CD1c-positive myeloid dendritic cell (primary cell): Measurements from ENCODE around the gene TRABD2B.

Experiments used
- DNase-seq: peaks from one replicate; pipeline ENCODE4 v3.0.0-alpha.2; 2016; ENCODE audit errors: extremely low spot score

TRABD2B gene

DNA sequence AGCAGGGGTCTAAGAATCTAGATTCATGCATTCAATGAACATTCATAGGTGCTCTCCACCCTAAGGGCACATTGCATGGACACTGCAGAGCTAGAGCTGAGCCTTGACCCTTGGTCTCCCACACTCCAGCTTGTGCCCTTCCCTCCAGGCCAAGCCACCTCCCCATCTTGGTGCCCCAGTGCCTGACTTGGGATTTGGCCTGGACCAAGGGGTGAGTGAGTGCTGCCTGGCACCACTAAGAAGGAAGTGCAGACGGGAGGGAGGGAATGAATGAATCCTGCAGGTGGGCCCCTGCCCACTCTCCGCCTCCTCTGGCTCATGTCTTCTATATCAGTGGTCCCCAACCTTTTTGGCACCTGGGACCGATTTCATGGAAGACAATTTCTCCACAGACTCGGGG lies 146.7 kb downstream of the TRABD2B start:
- no peak for DNase-seq

DNA sequence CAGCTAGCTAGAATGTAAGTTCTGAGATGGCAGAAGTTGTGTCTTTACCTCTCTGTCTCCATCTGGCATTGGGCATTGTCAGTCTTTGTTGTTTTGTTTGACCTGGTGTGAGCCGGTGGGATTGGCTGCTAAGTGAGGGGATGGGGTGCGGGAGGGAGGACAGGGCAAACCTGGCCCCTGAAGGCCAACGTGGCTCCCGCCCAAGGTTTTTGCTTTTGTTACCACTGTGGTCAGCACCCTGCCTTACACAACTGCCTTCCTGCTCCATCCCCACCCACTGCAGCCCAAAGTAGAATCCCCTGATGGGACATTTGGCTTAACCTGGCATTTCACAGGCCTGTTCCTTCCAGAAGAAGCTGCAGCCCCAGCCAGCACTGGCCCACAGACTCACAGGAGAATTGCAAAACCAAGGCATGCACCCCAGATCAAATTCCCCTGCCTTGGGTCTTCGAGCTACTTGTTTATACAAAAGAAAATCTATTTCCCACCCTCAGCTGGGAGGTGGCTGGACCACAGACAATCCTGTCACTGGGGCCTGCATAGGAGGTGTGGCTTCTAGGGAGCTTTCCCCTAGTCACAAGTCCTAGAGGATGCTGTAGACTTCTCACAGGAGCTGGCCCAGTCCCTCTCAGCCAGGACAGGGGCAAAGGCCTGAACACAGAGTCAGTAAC lies 147.5 kb downstream of the TRABD2B start:
- DNase-seq: no peak

- DNase-seq: no peak
These were observed 148.1 kb downstream of the TRABD2B start for GRCh38 chr1:47849005-47849521.

GRCh38 chr1:47847763-47848162 lies 149.4 kb downstream of the TRABD2B start:
- DNase-seq: no peak

DNA sequence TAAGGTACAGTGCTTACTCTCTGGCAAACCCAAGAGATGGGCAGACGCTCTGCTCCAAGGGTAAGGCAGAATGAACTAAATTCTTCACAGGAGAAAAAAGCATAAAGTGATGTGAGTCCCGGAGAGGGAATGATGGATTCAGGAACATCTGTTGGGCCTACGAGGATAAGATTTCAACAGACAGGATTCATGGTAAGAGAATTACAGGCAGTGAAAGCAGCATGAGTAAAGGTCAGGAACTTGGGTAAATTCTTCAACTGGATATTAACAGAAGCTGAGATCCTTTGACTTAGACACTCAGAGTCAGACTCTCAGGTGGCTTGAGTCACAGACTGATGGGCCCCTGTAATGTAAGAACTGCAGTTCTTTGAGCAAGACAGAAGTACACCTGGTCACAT lies 152.6 kb downstream of the TRABD2B start:
- DNase-seq: no peak

DNA sequence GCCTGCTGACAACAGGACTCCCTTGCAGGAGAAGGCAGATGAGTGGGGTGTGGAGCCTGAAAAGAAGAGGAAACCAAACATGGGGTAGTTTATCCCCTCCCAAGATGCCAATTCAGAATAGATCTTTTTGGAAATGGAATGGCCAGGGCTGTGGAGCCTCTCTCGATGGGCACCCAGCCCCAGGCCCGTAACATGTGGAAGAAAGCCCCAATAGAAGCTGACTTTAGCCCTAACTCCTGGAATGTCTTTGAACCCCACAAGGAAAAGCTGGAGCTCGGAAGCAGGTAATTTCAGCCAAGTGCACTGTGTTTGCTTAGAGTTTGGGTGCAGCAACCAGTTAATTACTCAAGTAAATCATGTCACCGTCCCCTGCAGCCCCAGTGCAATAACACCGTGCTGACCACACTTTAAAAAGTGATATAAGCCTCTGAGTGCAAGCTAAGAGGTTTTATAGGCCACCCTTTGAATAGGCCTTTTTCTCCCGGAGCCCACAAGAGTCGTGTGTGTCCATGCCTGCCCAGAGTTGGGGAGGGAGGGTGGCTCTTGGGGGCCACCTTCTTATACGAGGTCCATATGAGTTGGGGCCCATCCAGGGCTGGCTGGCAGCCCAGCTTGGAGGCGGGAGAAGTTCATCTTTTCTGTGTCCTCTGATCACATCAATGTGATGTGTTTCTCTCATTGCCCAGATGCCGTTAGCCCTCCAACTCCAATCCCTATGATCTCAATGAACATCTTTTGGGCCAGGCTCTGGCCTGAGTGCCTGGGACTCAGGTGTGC lies 153.2 kb downstream of the TRABD2B start:
- DNase-seq: no peak

DNA sequence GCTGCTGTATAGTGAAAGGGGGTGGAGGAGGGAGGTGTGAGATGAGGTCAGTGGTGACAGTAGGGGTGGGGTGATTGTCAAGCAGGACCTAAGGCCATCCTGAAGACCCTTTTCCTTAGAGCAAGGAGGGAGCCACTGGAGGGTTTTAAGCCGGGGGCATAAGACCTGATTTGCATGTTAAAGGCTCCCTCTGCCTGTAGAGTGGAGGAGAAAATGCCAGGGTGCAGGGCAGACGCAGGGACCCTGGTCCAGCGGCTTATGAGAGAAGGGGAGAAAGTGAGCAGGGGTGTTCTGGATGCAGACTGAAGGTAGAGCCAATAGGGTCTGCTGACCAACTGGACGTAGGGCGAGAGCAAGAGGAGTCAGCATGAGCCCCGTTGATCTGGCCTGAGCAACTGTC lies 154.1 kb downstream of the TRABD2B start:
- DNase-seq: no peak

- DNase-seq: no peak
These were observed 154.8 kb downstream of the TRABD2B start for GRCh38 chr1:47842228-47842919.

DNA sequence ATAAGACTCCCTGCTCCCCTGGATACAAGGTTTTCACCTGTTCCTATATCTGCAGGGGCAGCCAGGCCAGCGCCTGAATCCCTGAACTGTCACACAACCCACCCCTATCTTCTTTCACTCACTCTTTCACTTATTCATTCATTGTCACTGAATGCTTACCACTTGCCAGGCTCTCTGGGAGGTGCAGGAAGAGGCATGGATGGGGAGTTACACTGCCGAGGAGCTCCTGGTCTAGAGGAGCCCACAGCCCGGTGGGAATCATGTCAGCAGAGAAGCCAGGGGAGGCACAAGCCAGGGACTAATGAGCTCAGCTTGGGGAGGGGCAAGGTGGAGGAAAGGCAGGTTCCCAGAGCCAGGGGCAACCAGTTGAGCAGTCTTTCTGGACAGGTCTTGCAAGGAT lies 155.8 kb downstream of the TRABD2B start:
- no peak for DNase-seq

DNA sequence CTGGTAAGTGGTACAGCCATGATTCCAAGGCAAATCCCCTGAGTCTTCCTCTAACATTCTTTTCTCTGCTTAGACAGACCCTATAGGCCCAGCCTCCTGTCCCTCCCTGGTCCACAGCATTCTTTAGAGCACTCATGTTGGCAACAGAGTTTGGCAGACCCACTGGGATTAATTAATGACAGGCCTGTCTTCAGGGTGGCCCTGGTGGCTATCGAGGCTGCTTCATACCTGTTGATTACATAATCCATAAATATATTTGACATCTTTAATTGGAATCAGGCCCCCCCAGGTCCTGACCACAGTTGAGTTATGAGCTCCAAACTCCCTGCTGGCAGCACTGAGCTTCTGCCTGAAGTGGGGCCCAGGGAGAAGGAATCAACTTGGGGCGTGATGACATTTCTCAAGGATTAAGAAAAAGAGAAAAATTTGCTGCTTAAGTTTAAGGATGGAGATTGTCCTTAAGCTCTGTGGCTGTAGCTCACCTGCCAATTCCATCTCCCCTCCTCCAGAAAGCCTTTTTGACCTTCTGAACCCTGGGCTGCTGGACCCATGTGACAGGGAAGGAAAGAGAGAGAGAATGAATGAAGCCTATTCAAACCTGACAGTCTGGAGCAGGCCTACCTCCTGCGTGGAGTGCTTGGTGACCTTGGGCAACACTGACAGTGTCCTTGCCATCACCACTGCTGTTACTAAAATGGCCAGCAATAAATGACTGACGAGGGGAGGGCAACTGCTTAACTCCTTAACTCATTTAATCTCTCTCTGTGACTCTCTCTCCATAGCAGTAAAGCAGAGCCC lies 156.6 kb downstream of the TRABD2B start:
- DNase-seq: no peak

- DNase-seq: no peak
These were observed 157.8 kb downstream of the TRABD2B start for GRCh38 chr1:47839433-47839760.

- DNase-seq: no peak
These were observed 158.4 kb downstream of the TRABD2B start for GRCh38 chr1:47838562-47839432.

DNA sequence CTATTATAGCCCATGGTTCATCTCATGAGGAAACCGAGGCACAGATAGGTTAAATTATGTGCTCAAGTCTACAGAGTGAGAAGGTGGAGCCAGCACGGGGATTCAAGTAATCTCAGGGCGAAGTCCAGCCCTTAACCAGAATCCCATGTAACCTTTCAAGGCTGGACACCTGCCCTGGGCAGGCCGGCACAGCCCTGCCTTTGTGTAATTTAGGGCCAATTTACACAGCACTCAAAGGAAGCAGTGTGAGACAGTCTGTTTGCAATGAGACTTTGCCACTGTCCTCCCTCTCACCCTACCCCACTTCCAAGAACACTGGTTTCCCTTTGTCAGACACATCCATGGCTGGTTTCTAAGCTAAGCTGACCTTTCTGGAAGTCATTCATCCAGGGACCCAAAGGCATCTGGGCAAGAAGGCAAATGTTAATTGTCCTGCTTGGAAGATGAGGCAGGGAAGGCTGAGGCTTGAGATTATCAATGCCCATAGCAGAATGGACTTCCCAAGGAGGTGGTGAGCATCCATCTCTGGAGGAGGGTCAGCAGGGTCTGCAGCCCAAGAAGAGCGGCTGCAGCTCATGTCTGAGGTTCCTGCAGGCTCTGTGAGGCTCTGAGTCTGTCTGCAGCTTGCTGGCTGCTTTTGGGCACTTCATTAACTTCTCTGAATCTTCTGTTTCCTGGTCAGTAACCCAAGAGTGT lies 159.2 kb downstream of the TRABD2B start:
- no peak for DNase-seq

DNA sequence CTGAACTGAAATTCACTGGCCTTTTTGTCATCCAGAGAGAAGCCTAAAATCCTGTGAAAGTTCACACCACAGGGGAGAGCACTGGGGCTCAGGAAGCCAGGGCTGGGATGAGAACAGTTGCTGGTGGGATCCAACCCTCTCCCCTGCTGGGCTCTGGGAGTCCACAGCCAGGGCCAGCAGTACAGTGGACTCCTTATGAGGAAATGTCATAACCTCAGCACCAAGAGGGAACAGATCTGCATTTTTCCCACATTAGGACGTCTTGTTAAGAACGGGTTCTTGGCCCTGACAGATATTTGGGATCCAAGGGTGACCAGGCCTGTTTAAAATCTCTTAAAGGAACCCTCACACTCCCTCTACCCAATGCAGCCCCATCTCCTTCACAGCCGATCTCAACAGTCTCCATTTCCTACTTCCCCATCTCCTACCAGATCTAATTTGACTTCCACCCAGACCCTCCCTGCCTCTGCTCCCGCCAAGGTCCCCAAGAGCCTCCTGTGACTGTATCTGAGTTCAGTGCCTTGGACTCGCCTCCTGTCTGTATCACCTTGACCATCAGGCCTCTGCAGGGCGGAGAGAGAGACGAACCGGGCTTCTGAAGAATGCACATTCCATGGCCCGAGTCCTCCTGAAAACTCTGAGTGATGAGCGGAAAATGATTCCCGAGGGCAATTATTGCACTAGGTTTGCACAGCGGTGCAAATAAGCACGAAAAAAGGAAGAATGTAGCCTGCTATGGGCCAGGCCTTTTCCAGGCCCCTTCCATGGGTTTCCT lies 159.9 kb downstream of the TRABD2B start:
- DNase-seq: no peak

DNA sequence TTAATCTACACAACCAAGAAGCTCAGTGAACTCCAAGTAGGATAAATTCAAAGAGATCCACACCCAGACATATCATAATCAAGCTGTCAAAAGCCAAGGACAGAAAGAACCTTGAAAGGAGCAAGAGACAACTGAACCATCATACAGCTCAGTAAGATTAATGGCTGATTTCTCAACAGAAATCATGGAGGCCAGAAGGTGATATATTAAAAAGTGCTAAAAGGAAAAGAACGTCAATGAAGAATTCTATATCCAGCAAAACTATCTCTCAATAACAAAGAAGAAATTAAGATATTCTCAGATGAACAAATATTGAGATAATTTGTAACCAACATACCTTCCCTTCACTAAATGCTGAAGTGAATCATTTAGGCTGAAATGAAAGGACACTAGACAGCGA lies 161.8 kb downstream of the TRABD2B start:
- no peak for DNase-seq

DNA sequence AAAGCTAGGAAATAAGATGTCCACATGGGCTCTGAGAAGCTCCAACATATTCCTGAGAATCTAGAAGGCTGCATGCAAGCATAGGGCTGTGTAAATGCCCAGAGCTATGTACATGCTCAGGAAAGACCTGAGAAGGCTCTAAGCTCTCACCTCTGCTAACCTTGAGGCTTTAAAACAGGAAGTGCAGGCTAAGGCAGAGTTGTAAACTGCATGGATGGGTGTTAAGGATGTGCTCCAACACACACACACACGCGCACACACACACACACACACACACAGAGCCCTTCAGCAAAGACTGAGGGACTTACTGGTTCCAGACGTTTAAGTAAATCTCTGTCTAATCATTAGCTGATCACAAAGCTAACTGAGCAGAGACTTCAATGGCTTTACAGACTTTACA lies 162.9 kb downstream of the TRABD2B start:
- DNase-seq: no peak

- DNase-seq: no peak
These were observed 166.4 kb downstream of the TRABD2B start for GRCh38 chr1:47830641-47831333.

DNA sequence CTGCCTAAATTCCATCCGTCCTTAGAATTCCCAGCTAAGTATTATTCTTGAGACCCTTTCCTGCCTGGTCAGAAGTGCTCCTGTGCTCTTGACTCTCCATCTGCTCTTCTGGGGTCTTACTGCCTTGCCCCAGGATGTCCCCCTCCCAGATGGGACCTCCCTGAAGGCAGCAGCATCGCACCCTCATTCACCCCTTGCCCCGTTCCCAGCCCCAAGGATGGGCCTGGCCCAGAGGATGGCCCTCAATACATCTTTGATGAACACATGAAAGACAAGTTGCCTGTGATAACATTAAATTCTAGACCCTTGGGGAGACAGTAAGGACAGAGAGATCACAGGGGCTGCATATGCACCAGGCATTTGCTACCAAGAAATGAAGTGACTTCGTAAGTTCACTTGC lies 167.2 kb downstream of the TRABD2B start:
- DNase-seq: no peak

DNA sequence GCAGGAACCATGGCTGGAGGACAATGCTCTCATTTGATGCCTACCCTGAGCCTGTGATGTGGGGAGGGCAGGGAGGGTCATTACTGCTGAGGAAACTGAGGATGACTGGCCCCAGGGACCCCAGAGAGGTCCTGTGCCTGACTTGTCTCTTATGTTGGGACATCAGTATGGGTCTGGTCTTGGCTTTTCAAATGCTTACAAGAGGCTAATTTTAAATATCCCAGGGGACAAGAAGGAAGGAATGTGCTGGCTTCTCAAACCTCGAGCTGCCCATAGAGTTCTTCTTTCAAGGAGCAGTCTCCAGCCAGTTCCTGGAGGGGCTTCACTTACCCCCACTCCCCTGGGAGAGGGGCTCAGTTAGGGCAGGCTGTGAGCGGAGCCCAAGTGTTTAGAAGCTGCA lies 168.2 kb downstream of the TRABD2B start:
- no peak for DNase-seq
